H1 (cell line): Measurements from ENCODE around the gene MGLL. TPM values are rescaled to one million over a fixed set of nuclear protein-coding genes. Genes with fewer than 3 reads are reported as not detected.

Experiments used
- CTCF ChIA-PET: fragments of 300-600 bp; sonication (Branson Sonifier 250); formaldehyde crosslinking; loops from one replicate; lab custom pipeline; 2021; ENCODE audit not compliant: partially characterized antibody; lab: Charles Lee
- POLR2A ChIA-PET: fragments of 300-600 bp; sonication (Branson Sonifier 250); formaldehyde crosslinking; loops from one replicate; lab custom pipeline; 2021; ENCODE audit warnings: inconsistent platforms; ENCODE audit not compliant: partially characterized antibody; lab: Charles Lee
- DNase-seq, 2 experiments: peaks; one replicate each; pipeline versions ENCODE4 v3.0.0 to v3.0.0-alpha.2; 2010 to 2022; ENCODE audit warnings: low spot score in 2 of 2, low read depth in 1 of 2, mixed read lengths in 1 of 2
- FAIRE-seq: peaks from 2 replicates; lab custom pipeline; 2011; peaks lifted over from hg19 to GRCh38; lab: Jason Lieb, UNC
- H2AFZ ChIP-seq: 2 replicates; pipeline ENCODE4 v1.8.1; 2012; ENCODE audit warnings: low read length, inconsistent platforms
- H2AK5ac ChIP-seq: 2 replicates; pipeline ENCODE4 v1.6.1; 2013; ENCODE audit warnings: low read depth, low read length
- H2BK120ac ChIP-seq: replicated peaks from 2 replicates; pipeline ENCODE3; 2013; ENCODE audit warnings: low read depth, low read length, inconsistent platforms
- H2BK12ac ChIP-seq: 2 replicates; pipeline ENCODE4 v1.6.1; 2013; ENCODE audit warnings: low read depth, low read length
- H2BK15ac ChIP-seq: 2 replicates; pipeline ENCODE4 v1.6.1; 2013; ENCODE audit warnings: low read length
- H2BK20ac ChIP-seq: 2 replicates; pipeline ENCODE4 v1.6.1; 2013; ENCODE audit warnings: low read length
- H2BK5ac ChIP-seq: 2 replicates; pipeline ENCODE4 v1.6.1; 2013; ENCODE audit warnings: low read depth, low read length
- H3K14ac ChIP-seq: 2 replicates; pipeline ENCODE4 v1.6.1; 2013; ENCODE audit warnings: inconsistent platforms; ENCODE audit not compliant: insufficient read length
- H3K18ac ChIP-seq: 2 replicates; pipeline ENCODE4 v1.6.1; 2013; ENCODE audit warnings: low read length; ENCODE audit errors: extremely low read depth
- H3K23ac ChIP-seq: 2 replicates; pipeline ENCODE4 v1.6.1; 2013; ENCODE audit warnings: inconsistent platforms; ENCODE audit not compliant: insufficient read length
- H3K23me2 ChIP-seq: 2 replicates; pipeline ENCODE4 v1.6.1; 2013; ENCODE audit warnings: low read depth, low read length
- H3K27ac ChIP-seq: 2 replicates; pipeline ENCODE4 v1.6.1; 2011; ENCODE audit warnings: low read depth, low read length, inconsistent platforms
- H3K27me3 ChIP-seq, 4 experiments: replicated peaks in 1 of 4; 1 replicate in 1 of 4; 2 replicates in 3 of 4; pipeline versions ENCODE4 v1.6.1 to v1.8.1; 2011 to 2013; ENCODE audit warnings: low read length in 3 of 4, mild to moderate bottlenecking in 3 of 4, inconsistent platforms in 2 of 4, mixed read lengths in 2 of 4, moderate library complexity in 1 of 4; ENCODE audit not compliant: control insufficient read depth in 3 of 4, insufficient read depth in 3 of 4; ENCODE audit errors: extremely low read depth in 1 of 4
- H3K36me3 ChIP-seq, 4 experiments: 2 replicates each; pipeline versions ENCODE4 v1.6.1 to v1.8.1; 2011 to 2013; ENCODE audit warnings: mild to moderate bottlenecking in 4 of 4, low read length in 3 of 4, moderate library complexity in 2 of 4, control low read depth in 1 of 4, inconsistent platforms in 1 of 4; ENCODE audit not compliant: insufficient read depth in 4 of 4, control insufficient read depth in 2 of 4
- H3K4ac ChIP-seq: replicated peaks from 2 replicates; pipeline ENCODE3; 2013; ENCODE audit warnings: low read length, low read depth, mixed read lengths, inconsistent platforms; ENCODE audit not compliant: insufficient read length
- H3K4me1 ChIP-seq, 4 experiments: replicated peaks in 1 of 4; 1 replicate in 1 of 4; 2 replicates in 3 of 4; pipeline versions ENCODE4 v1.6.1 to v1.8.1; 2011 to 2013; ENCODE audit warnings: low read length in 3 of 4, inconsistent platforms in 2 of 4, mixed read lengths in 1 of 4; ENCODE audit not compliant: insufficient read depth in 4 of 4, control insufficient read depth in 3 of 4
- H3K4me2 ChIP-seq, 2 experiments: 2 replicates each; pipeline versions ENCODE4 v1.6.1 to v1.8.1; 2011 to 2013; ENCODE audit warnings: low read depth in 2 of 2, low read length in 2 of 2, control low read depth in 1 of 2, inconsistent platforms in 1 of 2, mild to moderate bottlenecking in 1 of 2; ENCODE audit not compliant: insufficient read depth in 1 of 2
- H3K4me3 ChIP-seq, 4 experiments: fragments of 200-600, 300-600 bp in 1 of 4; sonication (generic), shearing (Covaris generic), sonication (Bioruptor Twin) in 1 of 4; 2 replicates each; pipeline versions ENCODE4 v1.5.1 to v1.8.1; 2011 to 2016; ENCODE audit warnings: low read length in 4 of 4, low read depth in 3 of 4, control low read depth in 2 of 4, inconsistent platforms in 2 of 4, mild to moderate bottlenecking in 2 of 4, mixed read lengths in 1 of 4, moderate library complexity in 1 of 4; ENCODE audit not compliant: insufficient read depth in 2 of 4; ENCODE audit errors: extremely low read depth in 1 of 4
- H3K56ac ChIP-seq: replicated peaks from 2 replicates; pipeline ENCODE3; 2013; ENCODE audit warnings: low read depth, mild to moderate bottlenecking, mixed read lengths, low read length, inconsistent platforms; ENCODE audit not compliant: insufficient read length
- H3K79me1 ChIP-seq: 2 replicates; pipeline ENCODE4 v1.6.1; 2013; ENCODE audit warnings: low read depth, low read length, control low read depth
- H3K79me2 ChIP-seq, 2 experiments: 2 replicates each; pipeline versions ENCODE4 v1.6.1 to v1.8.1; 2012 to 2013; ENCODE audit warnings: low read length in 2 of 2, mild to moderate bottlenecking in 2 of 2, inconsistent platforms in 1 of 2; ENCODE audit not compliant: insufficient read depth in 2 of 2, control insufficient read depth in 1 of 2
- H3K9ac ChIP-seq, 4 experiments: replicated peaks in 1 of 4; 1 replicate in 1 of 4; 2 replicates in 3 of 4; pipeline versions ENCODE4 v1.6.1 to v1.8.1; 2011 to 2013; ENCODE audit warnings: low read depth in 3 of 4, low read length in 3 of 4, control low read depth in 2 of 4, mild to moderate bottlenecking in 2 of 4, moderate library complexity in 2 of 4, inconsistent platforms in 1 of 4; ENCODE audit errors: extremely low read depth in 1 of 4
- H3K9me3 ChIP-seq, 2 experiments: 2 replicates each; pipeline versions ENCODE4 v1.6.1 to v1.8.1; 2012 to 2013; ENCODE audit warnings: mild to moderate bottlenecking in 2 of 2, moderate library complexity in 2 of 2, control low read depth in 1 of 2, inconsistent platforms in 1 of 2, low read depth in 1 of 2, low read length in 1 of 2, mixed read lengths in 1 of 2; ENCODE audit not compliant: insufficient read depth in 2 of 2
- H4K20me1 ChIP-seq, 2 experiments: replicated peaks in 1 of 2; 2 replicates each; pipeline versions ENCODE3 to v1.8.1; 2011 to 2013; ENCODE audit warnings: inconsistent platforms in 2 of 2, low read length in 2 of 2, mild to moderate bottlenecking in 1 of 2; ENCODE audit not compliant: insufficient read depth in 2 of 2, control insufficient read depth in 1 of 2
- H4K5ac ChIP-seq: 2 replicates; pipeline ENCODE4 v1.6.1; 2013; ENCODE audit warnings: low read length, low read depth, mixed read lengths, inconsistent platforms; ENCODE audit not compliant: insufficient read length
- H4K8ac ChIP-seq: 2 replicates; pipeline ENCODE4 v1.8.0; 2013; ENCODE audit warnings: mild to moderate bottlenecking, moderate library complexity, low read length, inconsistent platforms; ENCODE audit not compliant: insufficient read depth; ENCODE audit errors: extremely low read depth
- H4K91ac ChIP-seq: replicated peaks from 2 replicates; pipeline ENCODE3; 2013; ENCODE audit warnings: low read length, mixed read lengths, inconsistent platforms; ENCODE audit not compliant: insufficient read length
- KDM4A ChIP-seq: IDR thresholded peaks from one replicate; pipeline ENCODE4 v1.7.1; 2012; ENCODE audit warnings: low read depth, mild to moderate bottlenecking, moderate library complexity, low read length, inconsistent platforms; ENCODE audit not compliant: severe bottlenecking
- PHF8 ChIP-seq: fragments of 200-600 bp; sonication (generic); conservative IDR thresholded peaks from 2 replicates; pipeline ENCODE4 v1.7.1; 2012; ENCODE audit warnings: low read depth, mild to moderate bottlenecking, inconsistent platforms, low read length, moderate library complexity
- RXRA ChIP-seq: IDR thresholded peaks from 2 replicates; pipeline ENCODE4 v1.6.1; 2011; ENCODE audit warnings: low read depth, mild to moderate bottlenecking, low read length, moderate library complexity; ENCODE audit not compliant: insufficient read depth
- SP1 ChIP-seq: IDR thresholded peaks from 2 replicates; pipeline ENCODE4 v1.6.1; 2011; ENCODE audit warnings: low read depth, low read length
- SP4 ChIP-seq: IDR thresholded peaks from 2 replicates; pipeline ENCODE4 v1.6.1; 2012; ENCODE audit warnings: low read length, inconsistent platforms
- SRF ChIP-seq: IDR thresholded peaks from 2 replicates; pipeline ENCODE4 v1.6.1; 2011; ENCODE audit warnings: mild to moderate bottlenecking, low read depth, low read length, moderate library complexity
- WGBS, 2 experiments: shearing (Covaris generic) in 1 of 2; methylation state at CpG; one replicate each; pipeline versions ENCODE4 v1.1.6 to v1.1.7; 2013 to 2015; ENCODE audit warnings: low lambda C conversion rate in 2 of 2, mixed read lengths in 2 of 2, inconsistent platforms in 1 of 2, low coverage in 1 of 2, missing lambda C conversion rate in 1 of 2; ENCODE audit not compliant: insufficient replicate concordance in 2 of 2, insufficient coverage in 1 of 2, insufficient read length in 1 of 2; ENCODE audit errors: extremely low coverage in 1 of 2, missing lambda C conversion rate in 1 of 2; 5-methylcytosine and 5-hydroxymethylcytosine counted together
- polyA plus RNA-seq, 7 experiments: library from polyadenylated mRNA; depleted of rRNA in 3 of 7; stranded (reverse) in 5 of 7; unstranded in 2 of 7; fragments of >200 nt in 5 of 7; fragments of 200-250 nt in 2 of 7; gene quantifications; 1 replicate in 5 of 7; 2 replicates in 1 of 7; 4 replicates in 1 of 7; pipeline versions ENCODE4 v1.2.1 to v1.2.3, GENCODE V29; 2011 to 2013; ENCODE audit warnings: missing spikeins in 2 of 7, mixed read lengths in 2 of 7
- total RNA-seq: library from RNA; stranded (reverse); fragmentation: NEBNext Ultra II Directional; extraction: Animal tissue kit (Norgen Biotek cat#: 25700); gene quantifications from 2 replicates; pipeline ENCODE4 v1.2.1, GENCODE V29; 2021

The MGLL gene
- total and polyA plus RNA-seq, 2 of the 8 experiments (the other 6 are each of a cell fraction or from before 2014, with no cell fraction given) = 0.05 to 0.34 TPM

GRCh38 chr3:127709320-127710060, 112.8 kb downstream of the MGLL start:
- H3K14ac ChIP-seq = no peak overlapping the region
- H3K4me1 ChIP-seq = peaks cover 0 to 11% (median 2%) of the 10 kb centered on the region in 4 experiments; a peak in 3 of 7 replicates
- no peaks in the 10 kb centered on the region for H3K79me2 ChIP-seq
- no peak overlapping the region for H3K4ac ChIP-seq
- no peaks in the 10 kb centered on the region for H3K79me1 ChIP-seq
- no peak overlapping the region for H3K23ac ChIP-seq
- DNase-seq (no peak), FAIRE-seq (no peak)
- H2BK15ac ChIP-seq = no peak overlapping the region
- H3K27me3 ChIP-seq = no peaks in the 10 kb centered on the region
- no peaks in the 10 kb centered on the region for H3K23me2 ChIP-seq
- H3K4me3 ChIP-seq = no peak overlapping the region
- no peak overlapping the region for H4K91ac ChIP-seq
- no peak overlapping the region for H4K8ac ChIP-seq
- ChIA-PET CTCF (interaction anchor here (0.6 to 6.8 kb wide), 6 partner anchors 9 to 261 kb away, joined by 3 to 43 read pairs (median 4); no protein-coding TSS in a partner anchor), POLR2A (no interaction called here)
- H3K36me3 ChIP-seq = no peaks in the 10 kb centered on the region
- no peaks in the 10 kb centered on the region for H3K9me3 ChIP-seq
- no peak overlapping the region for H3K18ac ChIP-seq
- no peak overlapping the region; a peak in 2 of 7 replicates for H3K9ac ChIP-seq
- H4K5ac ChIP-seq = no peak overlapping the region
- no peak overlapping the region for H2BK20ac ChIP-seq
- H2AK5ac ChIP-seq = no peak overlapping the region
- H2BK12ac ChIP-seq = no peak overlapping the region
- H4K20me1 ChIP-seq = no peaks in the 10 kb centered on the region
- H2AFZ ChIP-seq = no peak overlapping the region
- no peak overlapping the region for H2BK5ac ChIP-seq
- 88% methylated on average over 3 of the region's 3 CpGs; no CpG with 5 or more reads in 1 of the 2 experiments for whole genome bisulfite sequencing, 2 experiments
- H3K4me2 ChIP-seq = no peak overlapping the region; a peak in 1 of 4 replicates
- H3K56ac ChIP-seq = no peak overlapping the region
- no peak overlapping the region for H3K27ac ChIP-seq
- H2BK120ac ChIP-seq = no peak overlapping the region
- no peak for TF ChIP-seq SP1
- TF ChIP-seq SP4 = no peak
- TF ChIP-seq PHF8 = no peak
- TF ChIP-seq SRF = no peak
- no peak for TF ChIP-seq RXRA
- TF ChIP-seq KDM4A = no peak
